Vagina (tissue), 2 donors: ENCODE results near the gene MTURN.

Experiments
- CTCF ChIP-seq, 3 experiments: fragments of 450-650 bp in 2 of 3; fragments of 200-600 bp in 1 of 3; sonication (generic) in 1 of 3; IDR thresholded peaks; one replicate each; pipeline ENCODE4 v1.5.1; 2017 to 2019; ENCODE audit warnings: antibody characterized with exemption in 3 of 3, mild to moderate bottlenecking in 2 of 3, moderate library complexity in 2 of 3
- POLR2A ChIP-seq, 2 donors: fragments of 450-650 bp; IDR thresholded peaks; one replicate each; pipeline ENCODE4 v1.6.1; 2017; ENCODE audit warnings: antibody characterized with exemption in 2 of 2, mild to moderate bottlenecking in 2 of 2, moderate library complexity in 2 of 2
- POLR2AphosphoS5 ChIP-seq, 2 donors: sonication (generic); formaldehyde crosslinking; IDR thresholded peaks; one replicate each; pipeline ENCODE4 v1.9.0; 2017; ENCODE audit warnings: antibody characterized with exemption in 2 of 2, mild to moderate bottlenecking in 2 of 2, low read depth in 1 of 2; ENCODE audit not compliant: insufficient read depth in 1 of 2

- TF ChIP-seq CTCF (IDR thresholded peaks at IDR 0.05) (no peak), POLR2AphosphoS5 (IDR thresholded peaks at IDR 0.05; ENCODE audit: insufficient read depth in 1 of 2, low read depth in 1 of 2) (no peak), POLR2A (IDR thresholded peaks at IDR 0.05) (no peak)
These were observed 21.6 kb upstream of the MTURN start for GRCh38 chr7:30113144-30113543.
